GOT3 (cell line): Measurements from ENCODE around the gene CPXM2.

Experiments
- DNase-seq: peaks from one replicate; lab custom pipeline; 2025; ENCODE audit warnings: mixed read lengths; lab: John Stamatoyannopoulos, UW

CPXM2 gene

GRCh38 chr10:123848564-123849457 lies 42.8 kb downstream of the CPXM2 start:
- no peak for DNase-seq

- DNase-seq: no peak
Observed at GRCh38 chr10:123847686-123848432, 43.7 kb downstream of the CPXM2 start.

- DNase-seq: no peak
Observed at GRCh38 chr10:123843835-123844234, 47.8 kb downstream of the CPXM2 start.

GRCh38 chr10:123842692-123843385 lies 48.8 kb downstream of the CPXM2 start:
- no peak for DNase-seq

GRCh38 chr10:123841560-123841959 lies 50.0 kb downstream of the CPXM2 start:
- DNase-seq: no peak

- DNase-seq: no peak
Observed at GRCh38 chr10:123841115-123841514, 50.5 kb downstream of the CPXM2 start.

- no peak for DNase-seq
Observed at GRCh38 chr10:123840714-123841113, 50.9 kb downstream of the CPXM2 start.

GRCh38 chr10:123838596-123839310 lies 52.9 kb downstream of the CPXM2 start:
- DNase-seq: no peak

- no peak for DNase-seq
Observed at GRCh38 chr10:123837756-123838155, 53.9 kb downstream of the CPXM2 start.

GRCh38 chr10:123836418-123837145 lies 55.0 kb downstream of the CPXM2 start:
- DNase-seq: no peak

GRCh38 chr10:123835575-123835974 lies 56.0 kb downstream of the CPXM2 start:
- DNase-seq: no peak

GRCh38 chr10:123833170-123833850 lies 58.3 kb downstream of the CPXM2 start:
- DNase-seq: no peak

GRCh38 chr10:123831259-123831658 lies 60.3 kb downstream of the CPXM2 start:
- no peak for DNase-seq

- DNase-seq: no peak
Observed at GRCh38 chr10:123821136-123821535, 70.5 kb downstream of the CPXM2 start.

GRCh38 chr10:123809632-123810031 lies 82.0 kb downstream of the CPXM2 start:
- no peak for DNase-seq

- DNase-seq: no peak
Observed at GRCh38 chr10:123808906-123809305, 82.7 kb downstream of the CPXM2 start.

- DNase-seq: no peak
Observed at GRCh38 chr10:123808286-123808685, 83.3 kb downstream of the CPXM2 start.

- no peak for DNase-seq
Observed at GRCh38 chr10:123807444-123808035, 84.1 kb downstream of the CPXM2 start.

- DNase-seq: no peak
Observed at GRCh38 chr10:123804716-123805115, 86.9 kb downstream of the CPXM2 start.

GRCh38 chr10:123800821-123801220 lies 90.8 kb downstream of the CPXM2 start:
- no peak for DNase-seq
